Measurements from ENCODE around the gene ATP13A5.

ATP13A5 gene

GRCh38 chr3:193270451-193270850 lies 108.1 kb downstream of the ATP13A5 start:
- Histone ChIP-seq H3K36me3 (replicated peaks) (peaks cover 4% of the 10 kb centered on the region; the same call in 1 of the 2 replicates), H3K4me3 (no peak overlapping the region), H3K9me3 (no peaks in the 10 kb centered on the region), H3K27me3 (ENCODE audit: low read depth) (no peaks in the 10 kb centered on the region), H3K4me1 (no peaks in the 10 kb centered on the region)
- in situ Hi-C loops (cut with MboI; ENCODE audit: low sequenced_read_pairs), result no loop called here
- no peak for DNase-seq (ENCODE audit: low spot score in 2 of 2)

DNA sequence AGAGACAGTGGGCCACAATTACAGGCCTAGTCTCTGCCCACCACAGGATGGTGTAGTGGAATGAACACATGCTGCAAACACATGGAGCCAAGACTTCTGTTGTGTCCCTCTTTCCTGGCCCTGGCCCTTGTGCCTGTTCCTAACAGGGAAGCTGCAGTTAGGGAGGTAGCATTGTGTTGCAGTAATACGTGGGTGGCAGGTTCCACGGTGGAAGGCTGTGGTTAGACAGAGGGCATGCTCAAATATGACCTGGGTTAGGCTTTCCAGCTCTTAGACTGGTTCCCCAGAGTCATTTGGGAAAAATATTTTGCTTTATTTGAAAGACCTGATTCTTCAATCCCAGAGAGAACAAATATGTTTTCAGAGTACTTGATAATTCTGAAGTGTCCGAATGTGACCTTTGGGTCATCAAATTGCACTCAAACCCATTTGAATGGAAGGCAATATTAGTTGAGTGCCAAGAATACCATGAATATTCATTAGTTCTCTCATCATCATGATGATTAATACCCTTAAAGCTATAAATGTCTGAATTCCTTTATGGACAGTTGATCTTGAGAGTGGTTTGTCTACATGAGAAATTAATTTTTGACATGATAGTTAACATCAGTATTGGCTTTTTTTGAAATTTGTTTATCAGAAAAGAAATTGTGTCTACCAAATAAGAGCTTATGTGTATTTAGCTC lies 109.1 kb downstream of the ATP13A5 start:
- in situ Hi-C loops (cut with MboI; ENCODE audit: low sequenced_read_pairs), result no loop called here
- Histone ChIP-seq H3K27me3 (ENCODE audit: low read depth) (no peaks in the 10 kb centered on the region), H3K4me1 (no peaks in the 10 kb centered on the region), H3K9me3 (no peaks in the 10 kb centered on the region), H3K4me3 (no peak overlapping the region), H3K36me3 (replicated peaks) (peaks cover 4% of the 10 kb centered on the region; the same call in 1 of the 2 replicates)
- no peak for DNase-seq (ENCODE audit: low spot score in 2 of 2)

DNA sequence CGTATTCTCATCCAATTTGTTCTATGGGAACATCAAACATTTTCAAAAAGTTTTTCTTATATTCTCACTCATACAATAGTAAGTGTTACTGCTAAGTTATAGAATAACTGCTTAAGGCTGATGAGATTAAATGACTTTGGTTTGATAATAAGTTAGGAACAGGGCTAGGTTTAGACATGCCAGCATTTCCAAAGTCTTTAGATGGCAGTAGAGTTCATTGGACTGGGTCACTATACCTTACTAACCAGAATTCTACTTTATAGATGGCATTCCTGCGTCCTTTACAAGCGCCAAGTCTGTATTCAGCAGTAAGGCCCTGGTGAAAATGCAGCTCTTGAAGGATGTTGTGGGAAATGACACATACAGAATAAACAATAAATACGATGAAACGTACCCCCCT lies 115.8 kb downstream of the ATP13A5 start:
- no peak overlapping the region for H3K4me3 ChIP-seq
- no peaks in the 10 kb centered on the region; the same call in none of the 2 replicates for H3K4me1 ChIP-seq
- peaks cover 4% of the 10 kb centered on the region; the same call in 1 of the 2 replicates for H3K36me3 ChIP-seq (replicated peaks)
- H3K9me3 ChIP-seq, result no peaks in the 10 kb centered on the region
- H3K27me3 ChIP-seq (ENCODE audit: low read depth), result no peaks in the 10 kb centered on the region
- no peak for DNase-seq (ENCODE audit: low spot score in 2 of 2)
- in situ Hi-C loops (cut with MboI; ENCODE audit: low sequenced_read_pairs), result no loop called here

- Histone ChIP-seq H3K4me3 (no peak overlapping the region), H3K36me3 (replicated peaks) (no peaks in the 10 kb centered on the region), H3K27me3 (ENCODE audit: low read depth) (no peaks in the 10 kb centered on the region), H3K9me3 (no peaks in the 10 kb centered on the region), H3K4me1 (no peaks in the 10 kb centered on the region; the same call in none of the 2 replicates)
- DNase-seq (ENCODE audit: low spot score in 2 of 2), result no peak
- in situ Hi-C loops (cut with MboI; ENCODE audit: low sequenced_read_pairs), result no loop called here
These were observed 116.6 kb downstream of the ATP13A5 start for GRCh38 chr3:193261970-193262369.

- Histone ChIP-seq H3K36me3 (replicated peaks) (no peaks in the 10 kb centered on the region; the same call in 1 of the 2 replicates), H3K27me3 (ENCODE audit: low read depth) (no peaks in the 10 kb centered on the region), H3K9me3 (no peaks in the 10 kb centered on the region; the same call in 1 of the 2 replicates), H3K4me1 (peaks cover 4% of the 10 kb centered on the region; the same call in 1 of the 2 replicates), H3K4me3 (no peak overlapping the region)
- in situ Hi-C loops (cut with MboI; ENCODE audit: low sequenced_read_pairs), result no loop called here
- no peak for DNase-seq (ENCODE audit: low spot score in 2 of 2)
These were observed 124.4 kb downstream of the ATP13A5 start for GRCh38 chr3:193253986-193254660.

- H3K4me3 ChIP-seq, result no peak overlapping the region
- in situ Hi-C loops (cut with MboI; ENCODE audit: low sequenced_read_pairs), result no loop called here
- no peaks in the 10 kb centered on the region for H3K27me3 ChIP-seq (ENCODE audit: low read depth)
- no peaks in the 10 kb centered on the region; the same call in none of the 2 replicates for H3K9me3 ChIP-seq
- H3K4me1 ChIP-seq, result peaks cover 4% of the 10 kb centered on the region; the same call in 1 of the 2 replicates
- H3K36me3 ChIP-seq (replicated peaks), result no peaks in the 10 kb centered on the region
- DNase-seq (ENCODE audit: low spot score in 2 of 2), result no peak
These were observed 128.1 kb downstream of the ATP13A5 start for GRCh38 chr3:193250492-193250891.

DNA sequence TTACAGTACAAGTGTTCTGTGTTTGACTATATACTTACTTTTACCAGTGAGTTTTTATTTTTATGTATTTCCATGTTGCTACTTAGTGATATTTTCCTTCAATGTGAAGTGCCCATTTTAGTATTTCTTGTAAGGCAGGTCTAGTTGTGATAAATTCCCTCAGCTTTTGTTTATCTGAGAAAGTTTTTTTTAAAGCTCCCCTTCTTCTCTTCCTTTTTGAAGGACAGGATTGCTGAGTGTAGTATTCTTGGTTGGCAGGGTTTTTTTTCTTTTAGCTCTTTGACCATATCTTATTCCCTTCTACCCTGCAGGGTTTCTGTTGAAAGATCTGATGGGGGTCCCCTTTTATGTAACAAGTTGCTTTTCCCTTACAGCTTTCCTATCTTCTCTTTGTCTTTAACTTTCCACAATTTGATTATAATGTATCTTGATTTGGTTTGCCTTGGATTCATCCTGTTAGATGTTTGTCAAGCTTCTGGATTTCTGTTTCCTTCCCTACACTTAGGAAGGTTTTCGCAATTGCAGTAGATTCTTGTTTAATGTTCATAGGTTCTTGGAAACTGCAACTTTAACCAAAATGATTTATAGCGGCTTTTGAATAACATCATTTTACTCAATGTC lies 129.6 kb downstream of the ATP13A5 start:
- Histone ChIP-seq H3K36me3 (replicated peaks) (no peaks in the 10 kb centered on the region), H3K27me3 (ENCODE audit: low read depth) (no peaks in the 10 kb centered on the region), H3K4me1 (peaks cover under 1% of the 10 kb centered on the region), H3K4me3 (no peak overlapping the region), H3K9me3 (no peaks in the 10 kb centered on the region; the same call in none of the 2 replicates)
- no peak for DNase-seq (ENCODE audit: low spot score in 2 of 2)
- in situ Hi-C loops (cut with MboI; ENCODE audit: low sequenced_read_pairs), result no loop called here

DNA sequence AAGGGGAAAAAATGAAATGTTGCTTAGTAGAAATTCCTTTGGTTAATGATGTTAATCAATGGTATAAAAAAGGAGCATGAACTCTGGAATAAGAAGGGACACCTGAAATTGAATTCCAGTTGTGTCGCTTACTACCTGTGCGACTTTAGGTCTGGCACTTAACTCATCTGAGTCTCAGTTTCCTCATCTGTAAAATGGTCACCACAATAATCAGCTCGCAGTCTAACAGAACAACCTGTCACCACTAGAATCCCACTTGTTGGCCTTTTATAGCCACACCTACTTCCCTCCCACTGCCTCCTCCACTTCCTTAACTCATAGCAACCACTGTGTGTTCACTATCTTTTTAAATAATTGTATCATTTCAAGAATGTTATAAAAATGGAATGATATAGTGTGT lies 135.0 kb downstream of the ATP13A5 start:
- peaks cover 26% of the 10 kb centered on the region for H3K4me1 ChIP-seq
- no peak overlapping the region for H3K4me3 ChIP-seq
- DNase-seq (ENCODE audit: low spot score in 2 of 2), result no peak
- no peaks in the 10 kb centered on the region; the same call in 1 of the 2 replicates for H3K9me3 ChIP-seq
- H3K27me3 ChIP-seq (ENCODE audit: low read depth), result no peaks in the 10 kb centered on the region
- no peaks in the 10 kb centered on the region for H3K36me3 ChIP-seq (replicated peaks)
- in situ Hi-C loops (cut with MboI; ENCODE audit: low sequenced_read_pairs), result no loop called here

DNA sequence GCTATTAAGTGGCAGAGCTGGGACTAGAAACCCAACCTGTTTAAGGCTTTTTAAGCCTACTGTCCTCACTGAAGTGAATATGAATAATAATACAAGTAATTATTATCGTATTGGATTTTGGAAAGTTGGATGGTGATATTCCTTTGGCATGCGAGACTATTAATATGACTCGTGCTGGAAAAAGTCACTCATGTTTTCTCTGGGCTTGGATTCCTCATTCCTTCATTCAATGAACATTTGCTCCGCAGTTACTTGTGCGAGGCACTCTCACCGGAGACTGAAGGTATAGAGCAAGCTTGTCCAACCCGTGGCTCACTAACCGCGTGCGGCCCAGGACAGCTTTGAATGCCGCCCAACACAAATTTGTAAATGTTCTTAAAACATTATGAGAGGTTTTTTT lies 136.8 kb downstream of the ATP13A5 start:
- DNase-seq (ENCODE audit: low spot score in 2 of 2), result peak in 1 of 2 experiments; percentile 31
- in situ Hi-C loops (cut with MboI; ENCODE audit: low sequenced_read_pairs), result no loop called here
- peak overlapping the region; percentile 39 for H3K4me3 ChIP-seq
- peaks cover 30% of the 10 kb centered on the region for H3K4me1 ChIP-seq
- no peaks in the 10 kb centered on the region for H3K27me3 ChIP-seq (ENCODE audit: low read depth)
- H3K9me3 ChIP-seq, result no peaks in the 10 kb centered on the region
- H3K36me3 ChIP-seq (replicated peaks), result no peaks in the 10 kb centered on the region

DNA sequence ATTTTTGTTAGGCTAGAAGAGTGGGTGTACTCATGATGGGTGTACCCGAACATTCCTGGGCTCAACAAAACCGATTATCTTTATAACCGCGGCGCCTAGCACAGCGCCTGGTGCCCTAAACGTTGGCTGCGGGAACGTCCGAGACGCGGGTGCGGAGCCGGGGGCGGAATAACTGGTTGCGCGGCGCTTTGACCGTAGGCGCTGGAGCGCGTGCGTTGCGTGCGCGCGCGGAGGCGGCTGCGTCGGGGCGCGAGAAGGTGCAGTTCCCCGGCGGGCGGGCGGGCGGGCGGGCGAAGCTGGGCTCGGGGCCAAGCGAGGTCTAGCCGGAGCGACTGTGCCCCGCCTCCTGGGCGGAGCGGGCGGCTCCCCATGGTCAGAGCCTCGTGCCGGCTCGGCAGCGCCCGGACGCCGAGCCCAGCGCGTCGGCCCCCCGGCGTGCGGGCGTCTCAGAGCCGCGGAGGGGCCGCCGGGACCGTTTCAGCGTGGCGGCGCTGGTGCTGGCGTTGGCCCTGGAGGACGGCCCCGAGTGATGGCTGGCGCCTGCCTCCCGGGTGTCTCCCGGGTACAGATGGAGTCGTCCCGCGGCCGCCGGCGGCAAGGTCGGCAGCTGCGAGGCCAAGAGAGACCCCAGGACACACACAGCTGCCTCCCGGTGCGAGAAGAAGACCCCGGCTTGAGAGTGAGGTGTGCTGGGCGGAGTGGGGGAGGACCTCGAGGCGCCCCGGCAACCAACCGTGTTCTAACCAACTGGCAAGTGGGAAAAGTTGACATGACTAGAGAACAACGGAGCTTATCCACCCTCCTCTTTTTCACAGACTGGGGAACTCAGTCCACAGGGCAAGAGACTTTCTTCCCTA lies 137.5 kb downstream of the ATP13A5 start, which contains the start of gene PLAAT1:
Gene PLAAT1 (plus strand): TSS at position 373 of the 857 bp plus-strand sequence. CDS start 14,429 bp downstream, outside the sequence.
- no peaks in the 10 kb centered on the region for H3K27me3 ChIP-seq (ENCODE audit: low read depth)
- in situ Hi-C loops (cut with MboI; ENCODE audit: low sequenced_read_pairs), result no loop called here
- peak within 1 kb of the TSS; percentile 39 for H3K4me3 ChIP-seq
- no peaks in the 10 kb centered on the region for H3K36me3 ChIP-seq (replicated peaks)
- DNase-seq (ENCODE audit: low spot score in 2 of 2), result peak; percentile 85 to 87
- H3K9me3 ChIP-seq, result no peaks in the 10 kb centered on the region
- H3K4me1 ChIP-seq, result peaks cover 30% of the 10 kb centered on the region

DNA sequence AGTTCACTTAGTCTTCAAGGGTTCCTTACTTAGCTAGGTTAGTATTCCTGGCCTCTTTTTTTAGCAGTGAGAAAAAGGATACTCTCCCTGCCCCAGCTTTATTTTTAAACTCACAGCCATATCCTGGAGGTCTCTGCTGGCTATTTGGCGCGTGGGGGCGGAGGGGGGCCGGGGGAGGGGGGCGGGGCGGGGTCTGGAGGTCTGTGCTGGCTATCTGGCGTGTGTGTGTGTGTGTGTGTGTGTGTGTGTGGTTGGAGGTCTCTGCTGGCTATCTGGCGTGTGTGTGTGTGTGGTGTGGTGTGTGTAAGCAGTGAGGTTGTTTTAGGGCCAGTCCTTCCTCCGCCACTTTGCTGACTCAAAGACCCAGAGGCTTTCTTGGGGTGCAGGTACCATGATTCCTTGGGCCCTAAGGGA lies 138.1 kb downstream of the ATP13A5 start:
- H3K36me3 ChIP-seq (replicated peaks), result no peaks in the 10 kb centered on the region
- H3K4me1 ChIP-seq, result peaks cover 30% of the 10 kb centered on the region
- in situ Hi-C loops (cut with MboI; ENCODE audit: low sequenced_read_pairs), result no loop called here
- DNase-seq (ENCODE audit: low spot score in 2 of 2), result peak in 1 of 2 experiments; percentile 56
- H3K27me3 ChIP-seq (ENCODE audit: low read depth), result no peaks in the 10 kb centered on the region
- no peaks in the 10 kb centered on the region for H3K9me3 ChIP-seq
- H3K4me3 ChIP-seq, result peak overlapping the region; percentile 38

DNA sequence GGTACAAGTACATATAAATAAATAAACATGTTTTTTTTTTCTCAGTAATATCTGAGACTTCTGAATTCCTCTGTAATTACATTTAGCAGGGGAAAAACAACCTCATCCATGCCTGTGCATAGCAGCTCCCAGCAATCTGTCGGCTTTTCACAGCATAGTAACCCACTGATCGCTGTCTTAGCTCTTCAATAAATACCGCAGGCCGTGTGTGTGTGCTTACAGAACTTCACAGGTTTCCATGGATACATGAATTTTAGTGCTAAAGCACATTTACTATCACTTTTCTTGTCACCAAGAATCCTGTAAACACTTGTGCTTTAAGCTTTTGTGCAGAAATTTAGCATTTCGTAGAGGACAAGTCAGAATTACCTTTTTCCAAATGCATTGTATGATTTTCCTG lies 141.5 kb downstream of the ATP13A5 start:
- Histone ChIP-seq H3K27me3 (ENCODE audit: low read depth) (no peaks in the 10 kb centered on the region), H3K9me3 (no peaks in the 10 kb centered on the region), H3K4me1 (peaks cover 20% of the 10 kb centered on the region), H3K36me3 (replicated peaks) (no peaks in the 10 kb centered on the region), H3K4me3 (no peak overlapping the region)
- no peak for DNase-seq (ENCODE audit: low spot score in 2 of 2)
- in situ Hi-C loops (cut with MboI; ENCODE audit: low sequenced_read_pairs), result no loop called here

DNA sequence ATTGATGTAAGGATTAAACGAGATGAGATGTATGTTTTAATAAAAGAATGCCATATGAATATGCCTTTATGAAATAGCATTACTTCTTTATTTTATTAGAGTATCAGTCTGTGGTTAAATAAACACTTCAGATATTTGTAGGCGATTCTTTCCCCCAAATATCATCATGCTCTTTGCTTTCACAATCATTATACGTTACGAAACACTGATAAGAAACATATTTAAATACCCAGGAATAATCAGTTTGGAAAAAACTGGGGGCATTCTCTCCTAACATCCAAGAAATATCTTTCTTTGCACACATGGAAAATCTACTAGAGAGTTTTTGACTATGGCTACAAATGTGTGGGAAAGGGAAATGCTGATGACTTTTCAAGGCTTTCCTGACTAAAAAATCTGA lies 142.0 kb downstream of the ATP13A5 start:
- in situ Hi-C loops (cut with MboI; ENCODE audit: low sequenced_read_pairs), result no loop called here
- H3K4me3 ChIP-seq, result no peak overlapping the region
- peaks cover 18% of the 10 kb centered on the region for H3K4me1 ChIP-seq
- no peaks in the 10 kb centered on the region for H3K36me3 ChIP-seq (replicated peaks)
- DNase-seq (ENCODE audit: low spot score in 2 of 2), result no peak
- H3K27me3 ChIP-seq (ENCODE audit: low read depth), result no peaks in the 10 kb centered on the region
- H3K9me3 ChIP-seq, result no peaks in the 10 kb centered on the region
